SU-DHL-6 (cell line): Measurements from ENCODE around the gene CTH.
"Not testable (repeated sequence)": the region's sequence is repeated elsewhere in the genome, so short reads cannot be mapped to it uniquely, and the experiment has no call there.

Experiments used
- H2AFZ ChIP-seq: fragments of 200-600 bp; sonication (generic); 2 replicates; pipeline ENCODE4 v1.6.1; 2014; ENCODE audit warnings: low read depth, mild to moderate bottlenecking, moderate library complexity, mixed read lengths, antibody characterized with exemption, low read length; ENCODE audit not compliant: severe bottlenecking
- H3F3A ChIP-seq: fragments of 200-600 bp; shearing (Covaris generic); 2 replicates; pipeline ENCODE4 v1.6.0; 2016; ENCODE audit warnings: antibody characterized with exemption, mild to moderate bottlenecking; ENCODE audit not compliant: insufficient read depth
- H3K27ac ChIP-seq: fragments of 200-600 bp; sonication (generic); 2 replicates; pipeline ENCODE4 v1.5.1; 2016; ENCODE audit warnings: low read depth, mild to moderate bottlenecking, low read length, moderate library complexity, mixed read lengths
- H3K27me3 ChIP-seq: fragments of 200-600 bp; sonication (generic), shearing (Covaris generic); 2 replicates; pipeline ENCODE4 v1.6.0; 2014; ENCODE audit warnings: mild to moderate bottlenecking, low read length
- H3K36me3 ChIP-seq: fragments of 200-600 bp; sonication (generic); 2 replicates; pipeline ENCODE4 v1.6.1; 2014; ENCODE audit warnings: mild to moderate bottlenecking, low read length, mixed read lengths
- H3K4me2 ChIP-seq: fragments of 300-600, 200-600 bp; shearing (Covaris generic), sonication (generic); 2 replicates; pipeline ENCODE4 v1.6.0; 2014; ENCODE audit warnings: low read length, low read depth, mild to moderate bottlenecking; ENCODE audit not compliant: poor library complexity, severe bottlenecking
- H3K4me3 ChIP-seq: fragments of 200-600 bp; sonication (generic); 2 replicates; pipeline ENCODE4 v1.5.1; 2014; ENCODE audit warnings: antibody characterized with exemption, low read length, mild to moderate bottlenecking, mixed read lengths; ENCODE audit not compliant: insufficient read depth, poor library complexity, severe bottlenecking
- H3K79me2 ChIP-seq: fragments of 200-600 bp; sonication (generic); 2 replicates; pipeline ENCODE4 v1.6.1; 2014; ENCODE audit warnings: mild to moderate bottlenecking, low read length, moderate library complexity; ENCODE audit not compliant: insufficient read depth
- H3K9ac ChIP-seq: fragments of 200-600 bp; sonication (generic); 2 replicates; pipeline ENCODE4 v1.7.0; 2014; ENCODE audit warnings: mild to moderate bottlenecking, low read length
- H3K9me2 ChIP-seq: fragments of 200-600 bp; sonication (generic); replicated peaks from 2 replicates; pipeline ENCODE4 v1.6.1; 2014; ENCODE audit warnings: low read length; ENCODE audit not compliant: insufficient read depth
- H3K9me3 ChIP-seq: fragments of 200-600 bp; sonication (generic); 2 replicates; pipeline ENCODE4 v1.6.1; 2014; ENCODE audit warnings: low read length, mixed read lengths; ENCODE audit not compliant: insufficient read depth
- H4K20me1 ChIP-seq: fragments of 200-600 bp; sonication (generic); 2 replicates; pipeline ENCODE4 v1.6.1; 2014; ENCODE audit warnings: low read depth, mild to moderate bottlenecking, antibody characterized with exemption, low read length, moderate library complexity, mixed read lengths
- CTCF ChIP-seq: fragments of 200-600 bp; sonication (generic); IDR thresholded peaks from one replicate; pipeline ENCODE4 v1.5.1; 2017; ENCODE audit warnings: antibody characterized with exemption, mild to moderate bottlenecking, low read length, moderate library complexity; ENCODE audit not compliant: insufficient read depth, poor library complexity, severe bottlenecking
- EZH2phosphoT487 ChIP-seq: fragments of 200-600 bp; sonication (generic), shearing (Covaris generic); conservative IDR thresholded peaks from 2 replicates; pipeline ENCODE4 v1.6.1; 2018; ENCODE audit warnings: mild to moderate bottlenecking, antibody characterized with exemption, low read length, moderate library complexity, mixed read lengths

Gene CTH

GRCh38 chr1:70443739-70444138 lies 32.7 kb downstream of the CTH start:
- no peak overlapping the region for H3K27ac ChIP-seq
- no peaks in the 10 kb centered on the region for H3F3A ChIP-seq
- no peak overlapping the region for H2AFZ ChIP-seq
- no peak overlapping the region for H3K4me3 ChIP-seq
- no peaks in the 10 kb centered on the region for H3K9me3 ChIP-seq
- H3K79me2 ChIP-seq, result no peaks in the 10 kb centered on the region
- no peaks in the 10 kb centered on the region for H3K9me2 ChIP-seq
- no peaks in the 10 kb centered on the region for H4K20me1 ChIP-seq
- no peak overlapping the region for H3K4me2 ChIP-seq
- H3K9ac ChIP-seq, result no peak overlapping the region
- no peak for TF ChIP-seq CTCF
- TF ChIP-seq EZH2phosphoT487, result no peak
- H3K36me3 ChIP-seq, result no peaks in the 10 kb centered on the region
- no peaks in the 10 kb centered on the region for H3K27me3 ChIP-seq

- no peaks in the 10 kb centered on the region for H3K9me2 ChIP-seq
- no peaks in the 10 kb centered on the region for H3F3A ChIP-seq
- no peak overlapping the region for H3K9ac ChIP-seq
- no peak overlapping the region for H2AFZ ChIP-seq
- H3K4me2 ChIP-seq, result no peak overlapping the region
- no peaks in the 10 kb centered on the region for H3K27me3 ChIP-seq
- H4K20me1 ChIP-seq, result no peaks in the 10 kb centered on the region
- H3K4me3 ChIP-seq, result no peak overlapping the region
- H3K9me3 ChIP-seq, result no peaks in the 10 kb centered on the region
- no peak overlapping the region for H3K27ac ChIP-seq
- no peaks in the 10 kb centered on the region for H3K36me3 ChIP-seq
- TF ChIP-seq CTCF (no peak), EZH2phosphoT487 (no peak)
- H3K79me2 ChIP-seq, result no peaks in the 10 kb centered on the region
These were observed 38.0 kb downstream of the CTH start for GRCh38 chr1:70449049-70449448.

- H3K4me2 ChIP-seq, H3K27ac ChIP-seq, H3K36me3 ChIP-seq, H3K79me2 ChIP-seq, H3K9ac ChIP-seq, H3F3A ChIP-seq, H3K27me3 ChIP-seq, H3K9me2 ChIP-seq, H3K4me3 ChIP-seq, H3K9me3 ChIP-seq, H2AFZ ChIP-seq, H4K20me1 ChIP-seq: not testable (repeated sequence)
These were observed 41.3 kb downstream of the CTH start for GRCh38 chr1:70452164-70452939.

- H3K36me3 ChIP-seq, result no peaks in the 10 kb centered on the region
- H3K9ac ChIP-seq, result no peak overlapping the region
- H3K9me2 ChIP-seq, result no peaks in the 10 kb centered on the region
- H4K20me1 ChIP-seq, result no peaks in the 10 kb centered on the region
- H3K4me3 ChIP-seq, result no peak overlapping the region
- H3K27ac ChIP-seq, result no peak overlapping the region
- no peak overlapping the region for H3K4me2 ChIP-seq
- no peak for TF ChIP-seq EZH2phosphoT487
- no peak for TF ChIP-seq CTCF
- H3K79me2 ChIP-seq, result no peaks in the 10 kb centered on the region
- no peaks in the 10 kb centered on the region for H3K9me3 ChIP-seq
- no peaks in the 10 kb centered on the region for H3K27me3 ChIP-seq
- no peaks in the 10 kb centered on the region for H3F3A ChIP-seq
- H2AFZ ChIP-seq, result no peak overlapping the region
These were observed 44.2 kb downstream of the CTH start for GRCh38 chr1:70455291-70455690.
